AG10803 (cell line): ENCODE measurements around the gene DACT3.
A peak's percentile ranks its signal among the peaks of the same experiment; 100 is the strongest.

Experiments
- DNase-seq: peaks from one replicate; pipeline ENCODE4 v3.0.0; 2010; ENCODE audit warnings: low read depth
- H3K4me3 ChIP-seq: 2 replicates; pipeline ENCODE4 v1.5.1; 2011; ENCODE audit warnings: mild to moderate bottlenecking, low read length, control low read depth
- CTCF ChIP-seq: conservative IDR thresholded peaks from 2 replicates; pipeline ENCODE4 v1.5.1; 2011; ENCODE audit warnings: mild to moderate bottlenecking, low read length, control low read depth, inconsistent platforms

The DACT3 gene

DNA sequence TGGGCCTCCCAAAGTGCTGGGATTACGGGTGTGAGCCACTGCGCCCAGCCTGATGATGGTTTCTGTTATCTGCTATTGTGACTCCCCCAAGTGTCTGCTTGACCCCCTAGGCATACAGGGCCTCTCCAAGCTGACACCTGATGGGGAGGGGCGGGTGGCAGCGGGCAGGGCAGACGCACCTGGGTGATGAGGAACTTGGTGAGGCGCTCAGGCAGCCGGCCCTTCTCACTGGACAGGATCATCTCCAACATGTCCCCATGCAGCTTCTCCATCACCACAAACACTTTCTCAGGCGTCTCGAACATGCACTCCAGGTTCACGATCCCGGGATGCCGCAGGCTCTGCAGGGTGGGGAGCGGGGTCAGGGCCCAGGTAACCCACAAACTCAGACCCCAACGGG is 28.4 kb upstream of the DACT3 start:
- no peak for DNase-seq
- TF ChIP-seq CTCF, result no peak

GRCh38 chr19:46687438-46688145 is 26.6 kb upstream of the DACT3 start:
- no peak for TF ChIP-seq CTCF
- H3K4me3 ChIP-seq, result no peak overlapping the region
- no peak for DNase-seq

More for the DNA sequence above, 28.4 kb upstream of the DACT3 start:
- no peak overlapping the region for H3K4me3 ChIP-seq

GRCh38 chr19:46685189-46685588 is 24.2 kb upstream of the DACT3 start:
- DNase-seq, result no peak
- no peak overlapping the region for H3K4me3 ChIP-seq
- TF ChIP-seq CTCF, result no peak

DNA sequence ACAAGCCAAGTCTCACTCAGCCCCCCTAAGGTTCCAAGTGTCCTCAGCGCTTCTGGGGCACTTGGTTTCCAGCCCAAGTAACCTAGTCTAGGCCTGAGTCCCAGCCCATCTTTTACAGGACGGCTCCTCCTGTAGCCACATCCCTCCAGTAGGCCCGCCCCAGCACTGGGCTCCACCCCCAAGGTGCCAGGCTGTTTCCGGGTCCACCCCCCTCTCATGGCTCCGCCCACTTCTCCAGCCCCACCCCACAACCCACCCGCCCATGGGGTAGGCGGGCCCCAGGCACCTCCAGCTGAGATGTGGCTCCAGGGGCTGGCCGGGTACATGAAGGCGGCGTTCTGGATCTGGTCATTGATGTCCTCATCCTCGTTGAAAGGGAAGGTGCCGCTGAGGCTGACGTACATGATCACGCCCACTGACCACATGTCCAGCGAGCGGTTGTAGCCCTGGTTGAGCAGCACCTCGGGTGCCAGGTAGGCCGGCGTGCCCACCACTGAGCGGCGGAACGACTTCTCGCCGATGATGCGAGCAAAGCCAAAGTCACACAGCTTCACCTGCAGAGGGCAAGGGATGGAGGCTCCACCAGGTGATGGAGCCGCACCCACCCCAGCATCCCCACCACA is 17.2 kb upstream of the DACT3 start:
- DNase-seq, result no peak
- TF ChIP-seq CTCF, result no peak

DNA sequence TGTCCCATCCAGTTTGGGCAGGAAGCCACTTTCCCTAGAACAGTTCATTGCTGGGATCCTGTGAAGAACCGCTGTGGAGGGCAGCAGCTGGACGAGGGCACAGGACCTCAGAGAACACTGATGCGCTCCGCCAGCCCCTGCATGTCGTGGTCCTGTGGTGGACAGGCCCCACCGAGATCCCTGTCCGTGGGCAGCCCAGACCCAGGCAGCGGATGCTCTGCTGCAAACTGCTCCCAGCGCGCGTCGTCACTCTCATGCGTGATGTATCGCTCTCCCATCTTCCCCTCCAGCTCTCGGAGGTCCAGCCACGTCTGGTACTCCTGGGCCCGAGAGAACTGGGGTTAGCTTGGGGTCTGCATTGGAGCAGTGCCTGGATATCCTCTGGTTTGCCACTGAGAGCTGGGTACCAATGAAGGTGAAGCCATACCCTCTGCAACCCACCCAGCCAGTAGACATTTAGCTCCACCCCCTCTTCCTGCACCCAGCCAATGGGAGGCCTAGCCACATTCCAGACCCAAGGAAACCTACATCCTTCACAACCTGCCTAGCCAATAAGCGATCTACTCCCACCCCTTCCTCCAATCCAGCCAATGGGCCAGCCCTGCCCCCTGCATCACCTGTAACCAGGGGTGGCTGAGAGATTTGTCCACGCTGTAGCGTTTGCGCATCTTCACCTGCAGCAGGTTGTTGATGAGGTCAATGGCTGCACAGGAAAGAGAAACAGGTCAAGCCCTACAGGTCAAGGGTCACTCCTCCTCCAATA is 13.6 kb upstream of the DACT3 start:
- DNase-seq, result no peak
- H3K4me3 ChIP-seq, result no peak overlapping the region
- TF ChIP-seq CTCF, result no peak

More for the DNA sequence above, 17.2 kb upstream of the DACT3 start:
- no peak overlapping the region for H3K4me3 ChIP-seq

DNA sequence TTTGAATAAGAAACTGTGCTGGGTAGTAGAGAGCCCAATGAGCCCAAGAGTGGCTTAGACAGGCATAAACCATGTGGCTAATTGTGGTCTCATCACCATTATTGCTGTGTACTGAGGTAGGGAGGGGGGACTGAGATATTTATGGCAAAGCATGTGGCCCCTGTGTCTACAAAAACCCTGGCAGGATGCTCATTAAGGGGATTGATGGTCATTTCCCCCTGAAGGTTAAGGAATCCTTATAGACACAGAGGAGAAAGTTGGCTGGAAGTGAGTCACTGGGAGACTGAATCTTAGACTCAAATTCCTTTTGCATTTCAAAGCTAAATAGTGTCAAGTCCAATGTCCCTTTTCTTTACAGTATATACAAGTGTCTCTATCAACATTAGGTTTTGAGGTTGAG is 9.8 kb upstream of the DACT3 start:
- no peak overlapping the region for H3K4me3 ChIP-seq
- TF ChIP-seq CTCF, result no peak
- peak; percentile 20 for DNase-seq
